Fibroblast of lung (primary cell): ENCODE data around the gene ARHGEF38. TPM values are rescaled to one million over a fixed set of nuclear protein-coding genes. Genes with fewer than 3 reads are reported as not detected.

Source experiments
- DNase-seq, 2 donors: peaks; one replicate each; pipeline versions ENCODE4 v3.0.0 to v3.0.0-alpha.2; 2010; ENCODE audit warnings: low read depth in 2 of 2
- H2AFZ ChIP-seq: 2 replicates; pipeline ENCODE4 v1.5.1; 2012; ENCODE audit warnings: low read length, control low read depth, inconsistent platforms
- H3K27ac ChIP-seq: 2 replicates; pipeline ENCODE4 v1.5.1; 2011; ENCODE audit warnings: low read length, control low read depth; ENCODE audit not compliant: insufficient read depth
- H3K27me3 ChIP-seq: 2 replicates; pipeline ENCODE4 v1.5.1; 2011; ENCODE audit warnings: mild to moderate bottlenecking, low read length; ENCODE audit not compliant: control insufficient read depth, insufficient read depth
- H3K36me3 ChIP-seq: 2 replicates; pipeline ENCODE4 v1.5.1; 2011; ENCODE audit warnings: low read length; ENCODE audit not compliant: control insufficient read depth, insufficient read depth
- H3K4me1 ChIP-seq: 2 replicates; pipeline ENCODE4 v1.5.1; 2011; ENCODE audit warnings: low read length; ENCODE audit not compliant: control insufficient read depth, insufficient read depth; ENCODE audit errors: extremely low read depth
- H3K4me2 ChIP-seq: 2 replicates; pipeline ENCODE4 v1.5.1; 2011; ENCODE audit warnings: low read length, control low read depth; ENCODE audit not compliant: insufficient read depth; ENCODE audit errors: extremely low read depth
- H3K4me3 ChIP-seq, 4 experiments: fragments of 200-600 bp in 1 of 4; sonication (generic) in 1 of 4; replicated peaks in 1 of 4; 2 replicates each; pipeline ENCODE4 v1.5.1; 2011 to 2016; ENCODE audit warnings: low read length in 4 of 4, low read depth in 3 of 4, mild to moderate bottlenecking in 3 of 4, control low read depth in 2 of 4, inconsistent platforms in 1 of 4, mixed read lengths in 1 of 4; ENCODE audit not compliant: insufficient read depth in 1 of 4; ENCODE audit errors: control extremely low read depth in 1 of 4
- H3K79me2 ChIP-seq: 2 replicates; pipeline ENCODE4 v1.5.1; 2012; ENCODE audit warnings: mild to moderate bottlenecking, low read length, inconsistent platforms; ENCODE audit not compliant: control insufficient read depth, insufficient read depth
- H3K9ac ChIP-seq: 2 replicates; pipeline ENCODE4 v1.5.1; 2011; ENCODE audit warnings: mild to moderate bottlenecking, low read length, control low read depth; ENCODE audit not compliant: insufficient read depth
- H3K9me3 ChIP-seq: 2 replicates; pipeline ENCODE4 v1.5.1; 2012; ENCODE audit warnings: low read depth, low read length; ENCODE audit not compliant: control insufficient read depth, insufficient read depth
- H4K20me1 ChIP-seq: 2 replicates; pipeline ENCODE4 v1.5.1; 2011; ENCODE audit warnings: low read length; ENCODE audit not compliant: control insufficient read depth, insufficient read depth; ENCODE audit errors: extremely low read depth
- EZH2 ChIP-seq: IDR thresholded peaks from 2 replicates; pipeline ENCODE4 v1.5.1; 2012; ENCODE audit warnings: low read length, control low read depth, mild to moderate bottlenecking; ENCODE audit errors: missing control alignments
- polyA plus RNA-seq, 2 donors: library from polyadenylated mRNA; depleted of rRNA in 1 of 2; stranded (reverse) in 1 of 2; unstranded in 1 of 2; fragments of >200 nt; gene quantifications; 2 replicates each; pipeline ENCODE4 v1.2.1, GENCODE V29; 2011 to 2012; ENCODE audit warnings: missing spikeins in 1 of 2
- total RNA-seq: library from RNA; depleted of rRNA; stranded (reverse); fragments of >200 nt; gene quantifications from 2 replicates; pipeline ENCODE4 v1.2.1, GENCODE V29; 2014
- TF ChIP-seq, protein P1 (sequence below), 2 donors: IDR thresholded peaks in 1 of 2; conservative IDR thresholded peaks in 1 of 2; 1 replicate in 1 of 2; 2 replicates in 1 of 2; pipeline ENCODE4 v1.5.1; 2011 to 2012; ENCODE audit warnings: low read length in 2 of 2, control low read depth in 1 of 2, inconsistent platforms in 1 of 2, low read depth in 1 of 2, mild to moderate bottlenecking in 1 of 2

The ARHGEF38 gene
- total and polyA plus RNA-seq, 2 donors (not counting 1 experiment from before 2014, with no cell fraction given) = not detected

DNA sequence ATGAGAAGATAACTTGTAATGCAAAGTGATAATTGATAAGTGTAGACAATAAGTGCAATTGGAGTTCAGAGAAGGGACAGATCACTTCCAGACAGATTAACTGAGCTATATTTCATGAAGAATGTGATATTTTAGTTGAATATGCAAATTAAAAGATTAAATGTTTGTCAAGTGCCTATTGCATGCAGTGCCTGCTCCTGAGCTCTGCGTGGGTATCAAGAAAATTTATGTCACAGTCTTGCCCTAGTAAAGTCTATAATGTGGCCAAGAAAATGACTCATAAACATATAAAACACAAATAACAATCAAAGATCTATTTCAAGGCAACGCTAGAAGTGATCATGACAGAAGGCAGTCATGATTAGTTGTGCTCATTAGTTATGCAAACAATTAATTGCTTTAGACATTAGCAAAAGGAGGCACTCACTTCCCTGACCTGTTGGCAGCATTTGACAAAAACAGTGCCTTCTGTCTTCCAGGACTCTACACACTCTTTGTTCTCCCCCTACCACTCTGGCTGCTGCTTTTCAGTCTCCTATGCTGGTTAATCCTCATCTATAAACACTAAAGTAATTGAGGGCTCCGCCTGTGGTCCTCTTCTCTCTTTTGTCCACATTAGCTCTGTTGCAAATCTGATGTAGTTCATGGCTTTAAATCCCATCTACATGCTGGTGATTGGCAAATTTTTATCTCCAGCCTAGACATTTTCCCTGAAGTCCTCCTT, 47.7 kb downstream of the ARHGEF38 start:
- TF ChIP-seq EZH2 = no peak
- TF ChIP-seq, protein P1, sequence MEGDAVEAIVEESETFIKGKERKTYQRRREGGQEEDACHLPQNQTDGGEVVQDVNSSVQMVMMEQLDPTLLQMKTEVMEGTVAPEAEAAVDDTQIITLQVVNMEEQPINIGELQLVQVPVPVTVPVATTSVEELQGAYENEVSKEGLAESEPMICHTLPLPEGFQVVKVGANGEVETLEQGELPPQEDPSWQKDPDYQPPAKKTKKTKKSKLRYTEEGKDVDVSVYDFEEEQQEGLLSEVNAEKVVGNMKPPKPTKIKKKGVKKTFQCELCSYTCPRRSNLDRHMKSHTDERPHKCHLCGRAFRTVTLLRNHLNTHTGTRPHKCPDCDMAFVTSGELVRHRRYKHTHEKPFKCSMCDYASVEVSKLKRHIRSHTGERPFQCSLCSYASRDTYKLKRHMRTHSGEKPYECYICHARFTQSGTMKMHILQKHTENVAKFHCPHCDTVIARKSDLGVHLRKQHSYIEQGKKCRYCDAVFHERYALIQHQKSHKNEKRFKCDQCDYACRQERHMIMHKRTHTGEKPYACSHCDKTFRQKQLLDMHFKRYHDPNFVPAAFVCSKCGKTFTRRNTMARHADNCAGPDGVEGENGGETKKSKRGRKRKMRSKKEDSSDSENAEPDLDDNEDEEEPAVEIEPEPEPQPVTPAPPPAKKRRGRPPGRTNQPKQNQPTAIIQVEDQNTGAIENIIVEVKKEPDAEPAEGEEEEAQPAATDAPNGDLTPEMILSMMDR (conservative IDR thresholded peaks at IDR 0.05 in 1 of 2, IDR thresholded peaks at IDR 0.05 in 1 of 2; ENCODE audit: low read depth in 1 of 2, low read length in 2 of 2) = no peak

DNA sequence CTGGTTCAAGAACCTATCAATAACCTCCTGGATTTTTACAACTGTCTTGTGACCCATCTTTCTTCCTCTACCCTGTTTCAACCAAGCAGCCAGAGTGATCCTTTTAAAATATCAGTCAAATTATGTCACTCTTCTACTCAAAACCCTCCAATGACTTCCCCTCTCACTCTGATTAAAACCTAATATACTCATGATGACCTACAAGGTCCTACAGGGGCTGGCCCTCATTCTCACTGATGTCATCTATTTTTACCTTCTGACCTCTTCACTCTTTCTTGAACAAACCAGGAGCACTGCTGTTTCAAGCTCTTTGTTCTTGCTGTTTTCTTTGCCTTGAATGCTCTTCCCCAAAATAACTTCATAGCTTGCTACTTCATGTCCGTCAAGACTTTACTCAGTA, 48.5 kb downstream of the ARHGEF38 start:
- H3K9ac ChIP-seq = no peak overlapping the region
- H3K36me3 ChIP-seq = no peaks in the 10 kb centered on the region
- DNase-seq = no peak
- no peak overlapping the region for H3K27ac ChIP-seq
- H3K4me2 ChIP-seq = no peak overlapping the region
- H3K4me1 ChIP-seq = no peaks in the 10 kb centered on the region
- H3K9me3 ChIP-seq = no peaks in the 10 kb centered on the region
- H3K79me2 ChIP-seq = no peaks in the 10 kb centered on the region
- H2AFZ ChIP-seq = no peak overlapping the region
- H3K4me3 ChIP-seq = no peak overlapping the region
- no peaks in the 10 kb centered on the region for H3K27me3 ChIP-seq
- no peak for TF ChIP-seq EZH2
- TF ChIP-seq, protein P1 (conservative IDR thresholded peaks at IDR 0.05 in 1 of 2, IDR thresholded peaks at IDR 0.05 in 1 of 2; ENCODE audit: low read depth in 1 of 2, low read length in 2 of 2) = no peak
- no peaks in the 10 kb centered on the region for H4K20me1 ChIP-seq

More for the DNA sequence above, 47.7 kb downstream of the ARHGEF38 start:
- H4K20me1 ChIP-seq = no peaks in the 10 kb centered on the region
- H3K4me3 ChIP-seq = no peak overlapping the region
- no peak for DNase-seq
- no peaks in the 10 kb centered on the region for H3K9me3 ChIP-seq
- no peak overlapping the region for H2AFZ ChIP-seq
- no peak overlapping the region for H3K4me2 ChIP-seq
- H3K79me2 ChIP-seq = no peaks in the 10 kb centered on the region
- H3K9ac ChIP-seq = no peak overlapping the region
- H3K27ac ChIP-seq = no peak overlapping the region
- no peaks in the 10 kb centered on the region for H3K36me3 ChIP-seq
- H3K27me3 ChIP-seq = no peaks in the 10 kb centered on the region
- H3K4me1 ChIP-seq = no peaks in the 10 kb centered on the region

DNA sequence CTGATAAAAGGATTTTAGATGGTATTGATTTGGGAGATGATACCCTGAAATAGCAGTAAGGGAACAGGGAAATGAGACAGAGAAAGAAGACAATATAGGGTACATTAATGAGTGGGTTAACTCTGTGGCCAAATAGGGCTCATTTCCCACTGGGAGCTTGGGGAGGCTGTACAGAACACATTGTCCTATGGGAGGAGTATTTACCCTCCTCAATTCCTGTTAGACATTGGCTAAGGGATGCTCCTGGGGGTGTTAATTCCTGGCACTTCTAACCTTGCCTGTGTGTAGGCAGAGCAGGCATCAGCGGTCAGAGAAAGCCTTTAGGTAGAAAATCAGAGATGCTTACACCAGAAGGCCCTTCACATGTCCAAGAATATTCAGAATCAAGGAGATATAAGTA, 49.0 kb downstream of the ARHGEF38 start:
- no peaks in the 10 kb centered on the region for H3K9me3 ChIP-seq
- DNase-seq = no peak
- TF ChIP-seq, protein P1 (conservative IDR thresholded peaks at IDR 0.05 in 1 of 2, IDR thresholded peaks at IDR 0.05 in 1 of 2; ENCODE audit: low read depth in 1 of 2, low read length in 2 of 2) = no peak
- TF ChIP-seq EZH2 = no peak

More for the DNA sequence above, 49.0 kb downstream of the ARHGEF38 start:
- Histone ChIP-seq H4K20me1 (no peaks in the 10 kb centered on the region), H3K4me2 (no peak overlapping the region), H3K9ac (no peak overlapping the region), H3K79me2 (no peaks in the 10 kb centered on the region), H2AFZ (no peak overlapping the region), H3K36me3 (no peaks in the 10 kb centered on the region), H3K27ac (no peak overlapping the region), H3K4me3 (no peak overlapping the region), H3K4me1 (no peaks in the 10 kb centered on the region), H3K27me3 (no peaks in the 10 kb centered on the region)
